Lung (tissue), 12 donors: ENCODE measurements around the gene LMBRD1. TPM values are rescaled to one million over a fixed set of nuclear protein-coding genes. Genes with fewer than 3 reads are reported as not detected.

Experiments
- ATAC-seq: fragments of 200-7000 bp; cut with Tn5 transposase; one replicate; pipeline ENCODE4 v1.9.1; 2020; ENCODE audit warnings: moderate number of reproducible peaks; ENCODE audit not compliant: insufficient read depth, low FRiP score
- DNase-seq, 3 donors: peaks; one replicate each; pipeline ENCODE4 v3.0.0-alpha.2; 2013 to 2017
- H3K27ac ChIP-seq, 2 donors: one replicate each; pipeline ENCODE4 v1.5.1; 2013; ENCODE audit warnings: mild to moderate bottlenecking in 2 of 2, moderate library complexity in 2 of 2, control low read depth in 1 of 2, inconsistent platforms in 1 of 2, low read depth in 1 of 2, low read length in 1 of 2
- H3K27me3 ChIP-seq, 3 donors: one replicate each; pipeline ENCODE4 v1.5.1; 2013; ENCODE audit warnings: low read length in 2 of 3; ENCODE audit not compliant: control insufficient read depth in 3 of 3, insufficient read depth in 3 of 3
- H3K36me3 ChIP-seq, 4 donors: one replicate each; pipeline ENCODE4 v1.5.1; 2013; ENCODE audit warnings: low read length in 4 of 4, mild to moderate bottlenecking in 1 of 4, moderate library complexity in 1 of 4; ENCODE audit not compliant: control insufficient read depth in 4 of 4, insufficient read depth in 4 of 4
- H3K4me1 ChIP-seq, 5 donors: one replicate each; pipeline ENCODE4 v1.5.1; 2013; ENCODE audit warnings: low read length in 5 of 5, mild to moderate bottlenecking in 2 of 5, moderate library complexity in 1 of 5; ENCODE audit not compliant: control insufficient read depth in 5 of 5, insufficient read depth in 5 of 5
- H3K4me3 ChIP-seq: one replicate; pipeline ENCODE4 v1.5.1; 2013; ENCODE audit warnings: mild to moderate bottlenecking, control low read depth, moderate library complexity
- H3K9ac ChIP-seq, 2 donors: one replicate each; pipeline ENCODE4 v1.5.1; 2013; ENCODE audit warnings: low read length in 2 of 2, control low read depth in 1 of 2; ENCODE audit not compliant: insufficient read depth in 1 of 2
- H3K9me3 ChIP-seq, 4 donors: one replicate each; pipeline ENCODE4 v1.5.1; 2013; ENCODE audit warnings: low read length in 3 of 4, mild to moderate bottlenecking in 1 of 4, moderate library complexity in 1 of 4; ENCODE audit not compliant: control insufficient read depth in 4 of 4, insufficient read depth in 3 of 4
- CTCF ChIP-seq: IDR thresholded peaks from 2 replicates; pipeline ENCODE4 v1.5.1; 2012; ENCODE audit warnings: mild to moderate bottlenecking; ENCODE audit errors: control extremely low read depth, extremely low read depth
- WGBS, 2 donors: extraction: QIAGEN DNeasy Blood & Tissue Kit; methylation state at CpG; one replicate each; pipeline ENCODE4 v1.1.7; 2013; 5-methylcytosine and 5-hydroxymethylcytosine counted together
- polyA plus RNA-seq, 2 donors: library from polyadenylated mRNA; stranded (reverse); fragments of 200-250 nt; gene quantifications; one replicate each; pipeline ENCODE4 v1.2.1, GENCODE V29; 2013
- total RNA-seq, 2 donors: library from RNA; depleted of rRNA in 1 of 2; stranded (reverse); fragments of >200 nt in 1 of 2; gene quantifications; one replicate each; pipeline ENCODE4 v1.2.1, GENCODE V29; 2014 to 2021
- donor health status: control.
- donor health status: control.
- donor health status: Bipolar disorder and iron deficiency.
- donor health status: healthy.
- donor health status: DM: yes; HTN: yes; CAD: no.

The LMBRD1 gene
- total and polyA plus RNA-seq, 4 donors = 31.2 to 102 (median 41.8) TPM

- Histone ChIP-seq H3K27ac (no peak overlapping the region), H3K4me1 (peaks cover 0 to 6% (median 4%) of the 10 kb centered on the region in 5 donors), H3K27me3 (no peaks in the 10 kb centered on the region), H3K9ac (no peak overlapping the region), H3K4me3 (no peak overlapping the region), H3K9me3 (peaks cover 0 to 3% (median 1%) of the 10 kb centered on the region in 4 donors), H3K36me3 (no peaks in the 10 kb centered on the region)
- ATAC-seq (no peak), DNase-seq (no peak)
- TF ChIP-seq CTCF = no peak
These were observed 40.4 kb downstream of the LMBRD1 start for GRCh38 chr6:69756366-69756765.

GRCh38 chr6:69735027-69735426 lies 61.8 kb downstream of the LMBRD1 start:
- Histone ChIP-seq H3K27ac (no peak overlapping the region), H3K4me1 (no peaks in the 10 kb centered on the region), H3K36me3 (peaks cover 0 to 9% (median 0%) of the 10 kb centered on the region in 4 donors), H3K27me3 (no peaks in the 10 kb centered on the region), H3K9me3 (no peaks in the 10 kb centered on the region), H3K4me3 (no peak overlapping the region), H3K9ac (no peak overlapping the region)
- WGBS, 2 donors = 92 to 97% methylated on average over 4 of the region's 4 CpGs
- ATAC-seq = no peak
- no peak for TF ChIP-seq CTCF
- no peak for DNase-seq

- Histone ChIP-seq H3K4me3 (no peak overlapping the region), H3K4me1 (no peaks in the 10 kb centered on the region), H3K9ac (no peak overlapping the region), H3K36me3 (peaks cover 0 to 7% (median 0%) of the 10 kb centered on the region in 4 donors), H3K9me3 (no peaks in the 10 kb centered on the region), H3K27me3 (no peaks in the 10 kb centered on the region), H3K27ac (no peak overlapping the region)
- DNase-seq (peak in 2 of 3 donors; percentile 58 to 68), ATAC-seq (no peak)
- TF ChIP-seq CTCF = no peak
- WGBS, 2 donors = 49 to 57% methylated on average over 2 of the region's 2 CpGs
These were observed 64.2 kb downstream of the LMBRD1 start for GRCh38 chr6:69732640-69733039.

- H3K36me3 ChIP-seq = peaks cover 0 to 7% (median 0%) of the 10 kb centered on the region in 4 donors
- no peak for DNase-seq
- no peak for TF ChIP-seq CTCF
- H3K4me1 ChIP-seq = no peaks in the 10 kb centered on the region
- H3K9me3 ChIP-seq = no peaks in the 10 kb centered on the region
- H3K4me3 ChIP-seq = no peak overlapping the region
- no peak for ATAC-seq
- 67 to 81% methylated on average over 2 of the region's 2 CpGs for WGBS, 2 donors
- no peak overlapping the region for H3K27ac ChIP-seq
- no peak overlapping the region for H3K9ac ChIP-seq
- H3K27me3 ChIP-seq = no peaks in the 10 kb centered on the region
These were observed 64.8 kb downstream of the LMBRD1 start for GRCh38 chr6:69732045-69732444.
